Ishikawa (cell line): ENCODE results near the gene ANO7.

Source experiments
- CEBPB ChIP-seq: IDR thresholded peaks from 2 replicates; pipeline ENCODE4 v1.6.1; 2012
- CREB1 ChIP-seq: IDR thresholded peaks from 2 replicates; pipeline ENCODE4 v1.6.1; 2012; ENCODE audit warnings: low read depth
- EGR1 ChIP-seq: IDR thresholded peaks from 2 replicates; pipeline ENCODE4 v1.6.1; 2012
- EP300 ChIP-seq: IDR thresholded peaks from 2 replicates; pipeline ENCODE4 v1.6.1; 2012; ENCODE audit warnings: borderline replicate concordance
- FOXM1 ChIP-seq: IDR thresholded peaks from 2 replicates; pipeline ENCODE4 v1.6.1; 2012; ENCODE audit warnings: low read depth, borderline replicate concordance
- MAX ChIP-seq: IDR thresholded peaks from 2 replicates; pipeline ENCODE4 v1.6.1; 2012
- RAD21 ChIP-seq: IDR thresholded peaks from 2 replicates; pipeline ENCODE4 v1.6.1; 2012; ENCODE audit warnings: low read depth
- REST ChIP-seq: IDR thresholded peaks from 2 replicates; pipeline ENCODE4 v1.6.1; 2012; ENCODE audit warnings: low read depth, mild to moderate bottlenecking
- TAF1 ChIP-seq: IDR thresholded peaks from 2 replicates; pipeline ENCODE4 v1.6.1; 2012; ENCODE audit warnings: low read depth, mild to moderate bottlenecking
- YY1 ChIP-seq: IDR thresholded peaks from 2 replicates; pipeline ENCODE4 v1.6.1; 2012; ENCODE audit warnings: low read depth
- TF ChIP-seq, protein P1 (sequence below): IDR thresholded peaks from 2 replicates; pipeline ENCODE4 v1.6.1; 2012

DNA sequence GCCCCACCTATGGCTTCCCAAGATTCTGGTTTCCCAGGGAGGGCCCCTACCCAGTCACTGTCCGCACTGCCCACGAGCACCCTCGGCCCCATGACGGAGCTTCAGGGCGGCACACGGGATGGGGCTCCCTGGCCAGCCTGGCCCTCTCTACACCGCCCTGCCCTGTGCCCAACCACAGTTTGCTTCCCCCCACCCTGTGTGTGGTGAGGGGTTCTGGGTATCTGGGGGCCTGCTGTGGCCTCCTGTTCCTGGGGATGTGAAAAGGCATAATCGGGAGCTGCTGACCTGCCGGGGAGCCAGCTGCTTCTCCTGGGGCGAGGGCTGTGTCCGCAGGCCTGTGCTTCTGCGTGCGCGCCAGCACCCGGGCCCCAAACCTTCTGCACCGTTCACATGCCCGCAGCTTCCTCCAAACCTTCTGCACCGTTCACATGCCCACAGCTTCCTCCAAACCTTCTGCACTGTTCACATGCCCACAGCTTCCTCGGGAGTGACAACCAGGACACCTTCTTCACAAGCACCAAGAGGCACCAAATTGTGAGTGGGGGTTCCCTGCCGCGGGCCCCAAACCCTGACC lies 12.4 kb downstream of the ANO7 start:
- no peak for TF ChIP-seq CEBPB
- no peak for TF ChIP-seq RAD21
- no peak for TF ChIP-seq EGR1
- TF ChIP-seq YY1 = no peak
- TF ChIP-seq FOXM1 = no peak
- TF ChIP-seq EP300 = no peak
- TF ChIP-seq MAX = no peak
- no peak for TF ChIP-seq CREB1
- TF ChIP-seq TAF1 = no peak
- TF ChIP-seq, protein P1, sequence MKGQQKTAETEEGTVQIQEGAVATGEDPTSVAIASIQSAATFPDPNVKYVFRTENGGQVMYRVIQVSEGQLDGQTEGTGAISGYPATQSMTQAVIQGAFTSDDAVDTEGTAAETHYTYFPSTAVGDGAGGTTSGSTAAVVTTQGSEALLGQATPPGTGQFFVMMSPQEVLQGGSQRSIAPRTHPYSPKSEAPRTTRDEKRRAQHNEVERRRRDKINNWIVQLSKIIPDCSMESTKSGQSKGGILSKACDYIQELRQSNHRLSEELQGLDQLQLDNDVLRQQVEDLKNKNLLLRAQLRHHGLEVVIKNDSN = no peak
- no peak for TF ChIP-seq REST
